Central memory CD8-positive, alpha-beta T cell (primary cell): ENCODE measurements around the gene TACC2.
"Not testable (repeated sequence)": the region's sequence is repeated elsewhere in the genome, so short reads cannot be mapped to it uniquely, and the experiment has no call there.

ENCODE experiments used
- ATAC-seq: fragments of 150-1000 bp; cut with Tn5 transposase; replicated peaks from 2 replicates; pipeline ENCODE4 v1.10.0; 2022; ENCODE audit warnings: mild to moderate bottlenecking, moderate FRiP score, moderate number of reproducible peaks; ENCODE audit not compliant: poor library complexity, severe bottlenecking; ENCODE audit errors: extremely low read depth
- DNase-seq, 2 donors: peaks; one replicate each; pipeline ENCODE4 v3.0.0; 2021; ENCODE audit warnings: low spot score in 2 of 2
- H3K27ac Mint-ChIP-seq: one replicate; pipeline ENCODE4 v1.8.0; 2022; ENCODE audit warnings: low read depth, mild to moderate bottlenecking, moderate library complexity, mixed read lengths
- H3K27me3 Mint-ChIP-seq: one replicate; pipeline ENCODE4 v1.8.0; 2022; ENCODE audit warnings: mixed read lengths
- H3K36me3 Mint-ChIP-seq: one replicate; pipeline ENCODE4 v1.8.0; 2022; ENCODE audit warnings: mild to moderate bottlenecking, moderate library complexity, mixed read lengths; ENCODE audit not compliant: insufficient read depth
- H3K4me1 Mint-ChIP-seq: one replicate; pipeline ENCODE4 v1.8.0; 2022; ENCODE audit warnings: mixed read lengths
- H3K4me3 Mint-ChIP-seq: one replicate; pipeline ENCODE4 v1.8.0; 2022; ENCODE audit warnings: mild to moderate bottlenecking, moderate library complexity, mixed read lengths
- H3K9me3 Mint-ChIP-seq: one replicate; pipeline ENCODE4 v1.8.0; 2022; ENCODE audit warnings: mixed read lengths

Gene TACC2

DNA sequence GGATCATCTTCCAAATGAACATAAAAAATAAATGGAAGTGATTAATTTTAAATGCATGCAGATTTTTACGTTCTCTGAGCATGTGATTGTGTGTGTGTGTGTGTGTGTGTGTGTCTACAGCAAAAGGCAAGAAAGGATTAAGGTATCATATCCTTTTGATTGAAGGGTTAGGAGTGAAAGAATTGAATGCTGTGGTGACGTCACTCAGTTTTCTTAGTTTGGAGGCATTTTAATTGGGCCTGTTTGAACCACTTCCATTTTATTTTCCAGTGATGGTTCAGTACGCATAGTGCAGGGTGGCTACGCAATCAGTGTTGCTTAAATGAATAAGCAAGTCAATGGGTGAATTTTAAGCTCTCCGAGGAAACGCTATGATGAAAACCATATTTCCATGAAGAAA is 31.3 kb downstream of the TACC2 start:
- no peaks in the 10 kb centered on the region for H3K4me1 Mint-ChIP-seq
- H3K36me3 Mint-ChIP-seq: no peaks in the 10 kb centered on the region
- no peaks in the 10 kb centered on the region for H3K27me3 Mint-ChIP-seq
- ATAC-seq (no peak), DNase-seq (no peak)
- H3K27ac Mint-ChIP-seq: no peak overlapping the region
- H3K9me3 Mint-ChIP-seq: no peaks in the 10 kb centered on the region
- no peak overlapping the region for H3K4me3 Mint-ChIP-seq

DNA sequence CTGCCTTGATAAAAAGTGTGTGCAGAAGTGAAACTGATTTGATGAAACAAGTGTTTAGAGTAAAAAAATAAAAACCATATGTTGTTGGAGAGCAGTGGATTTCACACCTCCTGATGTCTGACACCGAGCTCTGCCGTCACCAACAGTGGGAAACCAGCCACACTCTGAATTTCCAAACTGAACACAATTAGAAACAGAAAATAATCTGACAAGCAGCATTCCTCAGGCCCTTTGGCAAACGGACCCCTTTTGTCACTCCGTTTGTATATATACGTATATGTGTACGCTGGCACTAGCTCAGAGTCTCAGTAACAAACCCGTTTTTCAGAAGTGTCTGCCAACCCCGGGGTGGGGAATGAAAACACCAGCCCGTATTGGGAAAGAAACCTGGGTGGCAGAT is 32.4 kb downstream of the TACC2 start:
- no peaks in the 10 kb centered on the region for H3K9me3 Mint-ChIP-seq
- ATAC-seq (no peak), DNase-seq (no peak)
- no peaks in the 10 kb centered on the region for H3K36me3 Mint-ChIP-seq
- H3K27ac Mint-ChIP-seq: no peak overlapping the region
- no peaks in the 10 kb centered on the region for H3K4me1 Mint-ChIP-seq
- no peak overlapping the region for H3K4me3 Mint-ChIP-seq
- H3K27me3 Mint-ChIP-seq: no peaks in the 10 kb centered on the region

DNA sequence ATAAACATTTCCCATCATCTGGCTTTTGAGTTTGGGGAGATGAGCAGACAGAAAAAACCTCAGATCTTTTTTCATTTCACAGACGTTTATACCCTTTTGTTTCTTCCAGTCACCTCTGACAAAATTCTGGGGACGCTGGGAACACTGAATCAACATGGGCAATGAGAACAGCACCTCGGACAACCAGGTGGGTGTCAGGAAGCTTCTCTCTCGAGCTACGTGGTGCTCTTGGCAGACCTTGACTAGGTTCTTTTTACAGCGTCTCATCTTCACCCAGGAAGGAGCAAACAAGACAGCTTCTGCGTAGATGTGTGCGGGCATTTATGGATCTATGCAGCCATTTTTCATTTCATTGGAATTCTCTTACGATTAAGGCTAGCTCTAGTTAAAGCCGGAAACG is 32.9 kb downstream of the TACC2 start:
- no peaks in the 10 kb centered on the region for H3K36me3 Mint-ChIP-seq
- DNase-seq (no peak), ATAC-seq (no peak)
- H3K4me1 Mint-ChIP-seq: no peaks in the 10 kb centered on the region
- H3K27ac Mint-ChIP-seq: no peak overlapping the region
- no peaks in the 10 kb centered on the region for H3K27me3 Mint-ChIP-seq
- H3K9me3 Mint-ChIP-seq: no peaks in the 10 kb centered on the region
- H3K4me3 Mint-ChIP-seq: no peak overlapping the region

GRCh38 chr10:122022276-122022675 is 33.3 kb downstream of the TACC2 start:
- no peaks in the 10 kb centered on the region for H3K36me3 Mint-ChIP-seq
- H3K9me3 Mint-ChIP-seq: no peaks in the 10 kb centered on the region
- H3K27ac Mint-ChIP-seq: no peak overlapping the region
- no peaks in the 10 kb centered on the region for H3K4me1 Mint-ChIP-seq
- ATAC-seq: no peak
- no peaks in the 10 kb centered on the region for H3K27me3 Mint-ChIP-seq
- H3K4me3 Mint-ChIP-seq: no peak overlapping the region
- no peak for DNase-seq

DNA sequence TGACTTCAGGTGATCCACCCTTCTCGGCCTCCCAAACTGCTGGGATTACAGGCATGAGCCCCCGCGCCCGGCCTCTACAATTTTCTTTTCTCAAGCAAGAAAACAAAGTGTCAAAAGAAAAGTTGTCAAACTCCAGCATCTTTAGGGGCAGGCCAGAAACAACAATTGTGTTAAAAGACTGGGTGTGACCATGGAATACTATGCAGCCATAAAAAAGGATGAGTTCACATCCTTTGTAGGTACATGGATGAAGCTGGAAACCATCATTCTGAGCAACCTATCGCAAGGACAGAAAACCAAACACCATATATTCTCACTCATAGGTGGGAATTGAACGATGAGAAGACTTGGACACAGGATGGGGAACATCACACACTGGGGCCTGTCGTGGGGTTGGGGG is 34.3 kb downstream of the TACC2 start:
- H3K27me3 Mint-ChIP-seq, H3K9me3 Mint-ChIP-seq, H3K4me1 Mint-ChIP-seq, DNase-seq, H3K4me3 Mint-ChIP-seq, H3K27ac Mint-ChIP-seq, H3K36me3 Mint-ChIP-seq, ATAC-seq: not testable (repeated sequence)

DNA sequence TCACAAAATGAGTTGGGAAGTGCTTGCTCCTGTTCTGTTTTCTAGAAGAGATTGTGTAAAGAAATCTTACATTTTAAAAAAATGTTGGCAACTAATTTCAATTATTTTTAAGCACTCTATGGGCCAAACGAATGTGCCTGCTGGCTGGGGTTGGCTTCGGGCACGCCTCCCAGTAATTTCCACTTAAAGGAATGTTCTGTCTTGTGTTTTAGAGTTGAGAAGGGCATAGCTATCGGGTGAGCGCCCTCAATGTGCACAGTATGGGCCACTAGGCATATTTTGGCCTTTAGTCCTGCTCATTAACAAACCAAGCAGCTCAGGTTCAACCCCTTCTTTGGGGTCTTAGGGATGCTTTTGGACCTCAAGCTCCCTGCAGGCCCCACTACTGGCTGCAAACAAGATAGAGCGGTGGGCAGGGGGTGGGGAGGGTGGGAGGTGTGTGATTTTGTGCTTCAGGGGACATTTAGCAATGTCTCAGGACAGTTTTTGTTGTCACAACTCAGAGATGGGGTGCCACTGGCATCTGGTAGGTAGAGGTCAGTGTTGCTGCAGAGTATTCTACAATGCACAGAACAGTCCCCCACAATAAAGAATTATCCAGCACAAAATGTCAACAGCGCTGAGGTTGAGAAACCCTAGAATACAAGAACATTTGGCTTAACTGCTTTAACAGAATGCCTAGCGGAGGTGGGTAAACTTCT is 40.7 kb downstream of the TACC2 start:
- no peaks in the 10 kb centered on the region for H3K36me3 Mint-ChIP-seq
- H3K4me3 Mint-ChIP-seq: no peak overlapping the region
- H3K27me3 Mint-ChIP-seq: peaks cover 34% of the 10 kb centered on the region
- no peaks in the 10 kb centered on the region for H3K4me1 Mint-ChIP-seq
- DNase-seq (no peak), ATAC-seq (no peak)
- H3K9me3 Mint-ChIP-seq: no peaks in the 10 kb centered on the region
- H3K27ac Mint-ChIP-seq: no peak overlapping the region

- ATAC-seq (no peak), DNase-seq (no peak)
- H3K36me3 Mint-ChIP-seq: no peaks in the 10 kb centered on the region
- H3K4me3 Mint-ChIP-seq: no peak overlapping the region
- H3K9me3 Mint-ChIP-seq: no peaks in the 10 kb centered on the region
- peaks cover 36% of the 10 kb centered on the region for H3K27me3 Mint-ChIP-seq
- H3K27ac Mint-ChIP-seq: no peak overlapping the region
- no peaks in the 10 kb centered on the region for H3K4me1 Mint-ChIP-seq
Observed at GRCh38 chr10:122030200-122030552, 41.2 kb downstream of the TACC2 start.

- ATAC-seq: no peak
- no peak overlapping the region for H3K27ac Mint-ChIP-seq
- peaks cover 59% of the 10 kb centered on the region for H3K27me3 Mint-ChIP-seq
- H3K36me3 Mint-ChIP-seq: no peaks in the 10 kb centered on the region
- DNase-seq: no peak
- no peak overlapping the region for H3K4me3 Mint-ChIP-seq
- no peaks in the 10 kb centered on the region for H3K4me1 Mint-ChIP-seq
- no peaks in the 10 kb centered on the region for H3K9me3 Mint-ChIP-seq
Observed at GRCh38 chr10:122033224-122033926, 44.4 kb downstream of the TACC2 start.

DNA sequence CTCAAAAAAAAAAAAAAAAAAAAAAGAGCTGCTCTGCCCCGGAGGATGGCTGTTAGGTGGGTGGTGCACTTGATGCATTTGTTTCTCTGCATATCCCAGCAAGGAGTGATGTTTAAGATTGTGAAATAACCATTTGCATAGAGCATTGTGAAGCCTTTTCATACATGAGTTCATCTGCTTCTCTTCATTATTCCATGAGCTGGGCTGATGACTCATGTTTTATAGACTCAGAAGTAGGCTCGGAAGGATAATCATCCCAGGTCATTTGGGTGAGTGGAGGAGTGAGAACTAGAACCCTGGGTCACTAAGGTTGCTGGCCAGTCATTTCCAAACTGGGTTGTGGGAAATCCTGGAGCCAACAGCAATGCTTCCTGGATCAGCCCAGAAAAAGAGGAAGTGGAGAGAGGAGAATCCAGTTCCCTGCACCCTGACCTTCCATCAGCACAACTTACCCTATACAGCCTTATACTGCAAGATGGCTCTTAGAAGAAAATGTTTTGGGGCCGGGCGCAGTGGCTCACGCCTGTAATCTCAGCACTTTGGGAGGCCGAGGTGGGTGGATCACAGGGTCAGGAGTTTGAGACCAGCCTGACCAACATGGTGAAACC is 45.3 kb downstream of the TACC2 start:
- no peak overlapping the region for H3K27ac Mint-ChIP-seq
- no peaks in the 10 kb centered on the region for H3K36me3 Mint-ChIP-seq
- peaks cover 63% of the 10 kb centered on the region for H3K27me3 Mint-ChIP-seq

GRCh38 chr10:122040786-122041185 is 51.8 kb downstream of the TACC2 start:
- no peak for ATAC-seq
- DNase-seq: no peak
- no peak overlapping the region for H3K4me3 Mint-ChIP-seq
- H3K4me1 Mint-ChIP-seq: no peaks in the 10 kb centered on the region
- no peaks in the 10 kb centered on the region for H3K9me3 Mint-ChIP-seq
- no peak overlapping the region for H3K27ac Mint-ChIP-seq
- H3K27me3 Mint-ChIP-seq: peaks cover 52% of the 10 kb centered on the region
- H3K36me3 Mint-ChIP-seq: no peaks in the 10 kb centered on the region

More for the DNA sequence above, 45.3 kb downstream of the TACC2 start:
- no peak overlapping the region for H3K4me3 Mint-ChIP-seq
- H3K9me3 Mint-ChIP-seq: no peaks in the 10 kb centered on the region
- DNase-seq (no peak), ATAC-seq (no peak)
- H3K4me1 Mint-ChIP-seq: no peaks in the 10 kb centered on the region

- Mint-ChIP-seq H3K4me3 (no peak overlapping the region), H3K9me3 (no peaks in the 10 kb centered on the region), H3K27me3 (peaks cover 48% of the 10 kb centered on the region), H3K36me3 (no peaks in the 10 kb centered on the region), H3K27ac (no peak overlapping the region), H3K4me1 (no peaks in the 10 kb centered on the region)
- ATAC-seq (no peak), DNase-seq (no peak)
Observed at GRCh38 chr10:122042836-122043235, 53.9 kb downstream of the TACC2 start.

GRCh38 chr10:122044045-122044661 is 55.2 kb downstream of the TACC2 start:
- DNase-seq (no peak), ATAC-seq (no peak)
- H3K27me3 Mint-ChIP-seq: peaks cover 48% of the 10 kb centered on the region
- H3K4me1 Mint-ChIP-seq: no peaks in the 10 kb centered on the region
- H3K27ac Mint-ChIP-seq: no peak overlapping the region
- no peaks in the 10 kb centered on the region for H3K9me3 Mint-ChIP-seq
- no peaks in the 10 kb centered on the region for H3K36me3 Mint-ChIP-seq
- no peak overlapping the region for H3K4me3 Mint-ChIP-seq

DNA sequence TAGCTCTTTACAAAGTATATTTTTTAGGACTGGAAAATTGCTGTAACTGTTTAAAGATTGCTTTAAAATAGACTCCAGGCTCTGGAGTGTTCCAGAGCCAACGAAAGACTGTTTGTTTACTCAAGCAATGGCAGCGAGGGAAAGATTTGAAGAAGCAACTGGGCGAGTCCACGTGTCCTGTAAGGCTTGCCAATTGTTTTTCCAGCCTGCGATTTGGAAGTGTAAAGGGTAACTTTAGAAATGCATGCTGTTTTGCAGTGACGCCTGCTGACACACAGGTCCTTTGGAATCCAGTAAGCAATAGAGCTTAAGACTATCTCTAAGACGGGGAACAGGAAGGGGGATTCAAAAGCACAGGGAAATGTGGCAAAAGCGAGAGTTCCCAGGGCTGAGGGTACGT is 55.8 kb downstream of the TACC2 start:
- H3K27me3 Mint-ChIP-seq: peaks cover 44% of the 10 kb centered on the region
- no peak overlapping the region for H3K4me3 Mint-ChIP-seq
- H3K4me1 Mint-ChIP-seq: no peaks in the 10 kb centered on the region
- no peaks in the 10 kb centered on the region for H3K9me3 Mint-ChIP-seq
- no peak for ATAC-seq
- H3K27ac Mint-ChIP-seq: no peak overlapping the region
- no peak for DNase-seq
- no peaks in the 10 kb centered on the region for H3K36me3 Mint-ChIP-seq
